Psoas muscle (tissue), 8 donors: Measurements from ENCODE around the gene SORCS1. TPM values are rescaled to one million over a fixed set of nuclear protein-coding genes. Genes with fewer than 3 reads are reported as not detected.

Experiments used
- ATAC-seq, 4 donors: fragments of 200-7000 bp; cut with Tn5 transposase; one replicate each; pipeline ENCODE4 v1.9.1; 2020; ENCODE audit warnings: moderate library complexity in 3 of 4, mild to moderate bottlenecking in 2 of 4
- DNase-seq, 2 donors: peaks; one replicate each; pipeline ENCODE4 v3.0.0-alpha.2; 2020
- H3K27ac ChIP-seq: fragments of 200-600 bp; one replicate; pipeline ENCODE4 v1.8.0; 2022
- H3K27me3 ChIP-seq, 3 donors: fragments of 200-600 bp in 1 of 3; one replicate each; pipeline versions ENCODE4 v1.6.1 to v1.8.0; 2013 to 2022; ENCODE audit warnings: low read length in 2 of 3, mild to moderate bottlenecking in 2 of 3, moderate library complexity in 1 of 3; ENCODE audit not compliant: insufficient read depth in 3 of 3
- H3K36me3 ChIP-seq, 2 donors: fragments of 200-600 bp in 1 of 2; one replicate each; pipeline versions ENCODE4 v1.6.1 to v1.8.0; 2013 to 2022; ENCODE audit warnings: low read depth in 1 of 2, mild to moderate bottlenecking in 1 of 2, moderate library complexity in 1 of 2; ENCODE audit not compliant: insufficient read depth in 1 of 2
- H3K4me1 ChIP-seq: fragments of 200-600 bp; one replicate; pipeline ENCODE4 v1.8.0; 2022
- H3K4me3 ChIP-seq: fragments of 200-600 bp; one replicate; pipeline ENCODE4 v1.8.0; 2022; ENCODE audit warnings: mild to moderate bottlenecking
- H3K9me3 ChIP-seq: fragments of 200-600 bp; one replicate; pipeline ENCODE4 v1.8.0; 2022
- WGBS, 3 donors: extraction: QIAGEN DNeasy Blood & Tissue Kit; methylation state at CpG; one replicate each; pipeline versions ENCODE4 v1.1.6 to v1.1.7; 2013; 5-methylcytosine and 5-hydroxymethylcytosine counted together
- intact Hi-C, 2 donors: fragments of 100-400 bp; cut with DNase I; formaldehyde crosslinking; loops; one replicate each; pipeline versions ENCODE4 v1.11.0 to v1.14.2; 2022
- polyA plus RNA-seq, 3 donors: library from polyadenylated mRNA; stranded (reverse); fragments of 200-250 nt; gene quantifications; one replicate each; pipeline ENCODE4 v1.2.3, GENCODE V29; 2013
- total RNA-seq, 4 donors: library from RNA; stranded (reverse); fragmentation: NEBNext Ultra II Directional in 2 of 4; extraction: Animal tissue kit (Norgen Biotek cat#: 25700) in 2 of 4; gene quantifications; one replicate each; pipeline versions ENCODE4 v1.2.1 to v1.2.4, GENCODE V29; 2021 to 2023
- TF ChIP-seq, protein P1 (sequence below): fragments of 200-600 bp; IDR thresholded peaks from one replicate; pipeline ENCODE4 v1.8.0; 2022; ENCODE audit warnings: antibody characterized with exemption
- donor health status: healthy with polysubstance abuse.
- donor health status: DM: no; HTN: no; CAD: no; lungs with moderate emphysema.
- donor health status: Bipolar disorder and iron deficiency.
- donor health status: healthy.
- donor health status: DM: yes; HTN: yes; CAD: no.
- donor health status: DM: no; HTN: no; CAD: no.
- donor health status: DM: no; HTN: no; CAD: no.
- donor health status: DM: yes; HTN: yes; CAD: no.

Gene SORCS1
- total and polyA plus RNA-seq, 7 donors: 0.03 to 0.36 (median 0.25) TPM; not detected in 1

DNA sequence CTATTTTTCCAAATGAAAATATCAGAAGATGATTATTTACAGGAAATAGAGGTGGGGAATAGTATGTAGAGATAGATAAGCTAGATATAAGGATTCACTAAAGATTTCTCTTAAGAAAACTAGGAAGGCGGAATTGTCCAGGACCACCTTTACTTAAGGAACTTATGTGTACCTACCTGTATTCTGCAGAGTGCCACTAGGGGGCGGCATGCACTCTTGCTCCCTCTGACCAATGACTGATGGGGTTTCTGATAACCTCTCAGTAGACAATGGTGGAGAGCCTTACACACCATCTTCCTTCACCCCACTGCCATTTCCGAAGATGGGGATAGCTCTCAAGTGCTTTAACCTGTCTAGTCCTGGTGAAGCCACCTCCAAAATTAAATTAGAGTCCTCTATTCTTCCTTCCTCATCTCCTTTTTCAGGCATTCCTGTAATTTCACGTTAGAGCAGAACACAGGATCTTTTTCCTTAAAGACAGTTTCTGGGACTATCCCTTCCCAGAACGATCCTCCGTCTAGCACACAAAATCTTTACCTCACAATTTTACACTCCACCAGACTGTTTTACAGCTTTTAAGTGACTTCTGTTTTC lies 453.1 kb downstream of the SORCS1 start:
- H3K27me3 ChIP-seq: no peaks in the 10 kb centered on the region
- DNase-seq: peak; percentile 15 to 52
- H3K27ac ChIP-seq: no peak overlapping the region
- no peaks in the 10 kb centered on the region for H3K4me1 ChIP-seq
- H3K36me3 ChIP-seq: no peaks in the 10 kb centered on the region
- ATAC-seq: peak in 1 of 4 donors; percentile 54
- H3K4me3 ChIP-seq: no peak overlapping the region
- 74 to 78% (median 76%) methylated on average over 6 of the region's 6 CpGs for WGBS, 3 donors
- H3K9me3 ChIP-seq: no peaks in the 10 kb centered on the region
- intact Hi-C loops: no loop called here
- TF ChIP-seq, protein P1, sequence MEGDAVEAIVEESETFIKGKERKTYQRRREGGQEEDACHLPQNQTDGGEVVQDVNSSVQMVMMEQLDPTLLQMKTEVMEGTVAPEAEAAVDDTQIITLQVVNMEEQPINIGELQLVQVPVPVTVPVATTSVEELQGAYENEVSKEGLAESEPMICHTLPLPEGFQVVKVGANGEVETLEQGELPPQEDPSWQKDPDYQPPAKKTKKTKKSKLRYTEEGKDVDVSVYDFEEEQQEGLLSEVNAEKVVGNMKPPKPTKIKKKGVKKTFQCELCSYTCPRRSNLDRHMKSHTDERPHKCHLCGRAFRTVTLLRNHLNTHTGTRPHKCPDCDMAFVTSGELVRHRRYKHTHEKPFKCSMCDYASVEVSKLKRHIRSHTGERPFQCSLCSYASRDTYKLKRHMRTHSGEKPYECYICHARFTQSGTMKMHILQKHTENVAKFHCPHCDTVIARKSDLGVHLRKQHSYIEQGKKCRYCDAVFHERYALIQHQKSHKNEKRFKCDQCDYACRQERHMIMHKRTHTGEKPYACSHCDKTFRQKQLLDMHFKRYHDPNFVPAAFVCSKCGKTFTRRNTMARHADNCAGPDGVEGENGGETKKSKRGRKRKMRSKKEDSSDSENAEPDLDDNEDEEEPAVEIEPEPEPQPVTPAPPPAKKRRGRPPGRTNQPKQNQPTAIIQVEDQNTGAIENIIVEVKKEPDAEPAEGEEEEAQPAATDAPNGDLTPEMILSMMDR: peak; percentile 29

DNA sequence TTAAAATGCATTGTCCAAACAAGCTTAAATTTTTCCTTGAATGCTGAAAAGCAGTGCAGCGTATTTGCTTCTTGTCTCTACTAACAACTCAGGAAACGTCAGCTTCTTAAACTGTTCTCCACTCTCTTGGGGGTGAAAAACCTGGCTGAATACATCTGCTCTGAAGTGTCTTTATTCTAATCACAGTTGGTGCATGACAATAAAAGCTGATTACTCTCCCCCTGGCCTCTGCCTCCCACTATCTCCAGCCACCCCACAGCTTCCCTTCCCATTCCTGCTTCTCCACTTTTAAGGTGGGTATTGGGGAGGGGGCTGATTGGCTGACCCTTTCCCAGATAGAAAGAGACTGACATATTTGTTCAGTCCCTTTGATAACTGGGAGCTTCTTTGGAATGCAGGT lies 456.0 kb downstream of the SORCS1 start:
- Histone ChIP-seq H3K27me3 (no peaks in the 10 kb centered on the region), H3K9me3 (no peaks in the 10 kb centered on the region), H3K4me1 (no peaks in the 10 kb centered on the region), H3K27ac (no peak overlapping the region), H3K36me3 (no peaks in the 10 kb centered on the region), H3K4me3 (no peak overlapping the region)
- WGBS, 3 donors: 48 to 52% (median 50%) methylated on average over 2 of the region's 2 CpGs
- TF ChIP-seq, protein P1: no peak
- DNase-seq (no peak), ATAC-seq (no peak)
- intact Hi-C loops: no loop called here

DNA sequence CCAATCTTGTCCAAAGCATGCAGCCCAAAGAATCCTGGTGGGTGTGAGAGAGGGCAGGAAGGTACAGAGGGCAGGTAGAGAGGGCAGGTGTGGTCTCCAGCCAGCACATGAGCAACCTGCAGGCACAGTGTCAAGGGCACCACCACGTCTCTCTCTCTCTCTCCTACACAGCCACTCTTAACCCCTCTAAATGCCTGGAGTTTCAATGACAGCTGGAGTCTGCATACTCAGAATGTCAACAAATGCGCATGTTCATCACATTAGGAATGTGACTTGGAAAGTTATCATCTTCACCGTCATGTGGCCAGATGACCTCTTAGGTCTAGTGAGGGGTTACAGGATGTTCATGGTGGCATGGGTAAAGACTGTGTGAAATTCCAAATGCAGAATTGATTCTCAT lies 456.8 kb downstream of the SORCS1 start:
- Histone ChIP-seq H3K4me1 (no peaks in the 10 kb centered on the region), H3K9me3 (no peaks in the 10 kb centered on the region), H3K36me3 (no peaks in the 10 kb centered on the region), H3K4me3 (no peak overlapping the region), H3K27me3 (no peaks in the 10 kb centered on the region), H3K27ac (no peak overlapping the region)
- DNase-seq (no peak), ATAC-seq (no peak)
- intact Hi-C loops: no loop called here
- 21 to 30% (median 25%) methylated on average over 3 of the region's 3 CpGs for WGBS, 3 donors
- TF ChIP-seq, protein P1: no peak

DNA sequence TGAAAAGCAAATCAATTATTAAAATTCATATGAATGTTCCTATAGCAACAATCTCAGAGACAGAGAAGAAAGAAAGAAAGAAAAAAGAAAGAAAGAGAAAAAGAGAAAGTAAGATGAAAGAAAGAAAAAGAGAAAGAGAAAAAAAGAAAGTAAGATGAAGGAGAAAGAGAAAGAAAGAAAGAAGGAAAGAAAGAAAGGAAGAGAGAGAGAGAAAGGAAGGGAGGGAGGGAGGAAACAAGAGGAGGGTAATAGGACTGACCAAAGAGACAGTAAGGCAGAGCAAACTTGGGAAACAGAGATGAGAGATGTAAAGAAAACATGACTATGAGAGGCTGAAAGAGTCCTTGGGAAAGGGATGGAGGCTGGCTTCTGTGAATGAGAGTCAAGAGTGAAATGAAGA lies 458.4 kb downstream of the SORCS1 start:
- Histone ChIP-seq H3K36me3 (no peaks in the 10 kb centered on the region), H3K27ac (no peak overlapping the region), H3K9me3 (no peaks in the 10 kb centered on the region), H3K4me3 (no peak overlapping the region), H3K4me1 (no peaks in the 10 kb centered on the region), H3K27me3 (no peaks in the 10 kb centered on the region)
- DNase-seq: no peak
- ATAC-seq: no peak
- TF ChIP-seq, protein P1: no peak
- intact Hi-C loops: no loop called here

DNA sequence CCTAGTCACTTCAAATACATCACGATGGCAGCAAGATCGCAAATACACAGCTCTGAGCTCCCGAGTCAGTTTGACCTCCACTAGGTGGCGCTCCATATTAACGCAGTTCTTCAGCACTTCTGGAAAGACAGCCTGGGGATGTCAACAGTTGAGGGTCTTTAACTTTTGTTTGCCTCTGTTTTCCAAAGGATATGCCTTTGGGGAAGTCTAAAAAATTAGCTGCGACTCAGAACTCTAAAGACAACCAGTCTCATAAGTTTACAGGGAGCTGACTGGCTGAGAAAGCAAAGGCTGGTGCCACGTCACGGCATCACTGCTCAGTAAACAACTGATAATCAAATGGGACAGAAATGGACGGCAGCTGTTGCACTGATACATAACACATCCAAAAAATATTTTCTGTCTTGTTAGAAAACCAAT lies 458.8 kb downstream of the SORCS1 start:
- H3K9me3 ChIP-seq: no peaks in the 10 kb centered on the region
- no peak overlapping the region for H3K27ac ChIP-seq
- 7 to 13% (median 8%) methylated on average over 9 of the region's 9 CpGs for WGBS, 3 donors
- TF ChIP-seq, protein P1: peak; percentile 51
- H3K4me3 ChIP-seq: no peak overlapping the region
- intact Hi-C loops: no loop called here
- H3K36me3 ChIP-seq: no peaks in the 10 kb centered on the region
- ATAC-seq: peak in 1 of 4 donors; percentile 67
- DNase-seq: no peak
- no peaks in the 10 kb centered on the region for H3K27me3 ChIP-seq
- no peaks in the 10 kb centered on the region for H3K4me1 ChIP-seq
